Measurements from ENCODE around the gene C16orf96.
"Not testable (repeated sequence)": the region's sequence is repeated elsewhere in the genome, so short reads cannot be mapped to it uniquely, and the experiment has no call there.

Gene C16orf96

GRCh38 chr16:4564661-4565267 is 8.6 kb downstream of the C16orf96 start:
- no peak for DNase-seq (ENCODE audit: low read depth in 1 of 2, low spot score in 1 of 2)

- DNase-seq (ENCODE audit: low read depth in 1 of 2, low spot score in 1 of 2), result no peak
These were observed 10.0 kb downstream of the C16orf96 start for GRCh38 chr16:4566144-4566543.

GRCh38 chr16:4570086-4570485 is 13.9 kb downstream of the C16orf96 start:
- no peak for DNase-seq (ENCODE audit: low read depth in 1 of 2, low spot score in 1 of 2)

GRCh38 chr16:4570688-4571321 is 14.7 kb downstream of the C16orf96 start:
- DNase-seq (ENCODE audit: low read depth in 1 of 2, low spot score in 1 of 2), result no peak

- DNase-seq (ENCODE audit: low read depth in 1 of 2, low spot score in 1 of 2), result no peak
These were observed 16.6 kb downstream of the C16orf96 start for GRCh38 chr16:4572715-4573114.

GRCh38 chr16:4573926-4574325 is 17.8 kb downstream of the C16orf96 start:
- DNase-seq (ENCODE audit: low read depth in 1 of 2, low spot score in 1 of 2), result not testable (repeated sequence)

GRCh38 chr16:4574919-4575705 is 19.0 kb downstream of the C16orf96 start:
- no peak for DNase-seq (ENCODE audit: low read depth in 1 of 2, low spot score in 1 of 2)

- DNase-seq (ENCODE audit: low read depth in 1 of 2, low spot score in 1 of 2), result no peak
These were observed 19.9 kb downstream of the C16orf96 start for GRCh38 chr16:4576008-4576407.

- DNase-seq (ENCODE audit: low read depth in 1 of 2, low spot score in 1 of 2), result no peak
These were observed 22.9 kb downstream of the C16orf96 start for GRCh38 chr16:4578961-4579530.

GRCh38 chr16:4580250-4580649 is 24.1 kb downstream of the C16orf96 start:
- DNase-seq (ENCODE audit: low read depth in 1 of 2, low spot score in 1 of 2), result no peak

GRCh38 chr16:4583906-4584305 is 27.8 kb downstream of the C16orf96 start:
- DNase-seq (ENCODE audit: low read depth in 1 of 2, low spot score in 1 of 2), result no peak

GRCh38 chr16:4586291-4586690 is 30.2 kb downstream of the C16orf96 start:
- DNase-seq (ENCODE audit: low read depth in 1 of 2, low spot score in 1 of 2), result no peak

- DNase-seq (ENCODE audit: low read depth in 1 of 2, low spot score in 1 of 2), result no peak
These were observed 32.2 kb downstream of the C16orf96 start for GRCh38 chr16:4588386-4588785.

GRCh38 chr16:4588961-4589360 is 32.8 kb downstream of the C16orf96 start:
- DNase-seq (ENCODE audit: low read depth in 1 of 2, low spot score in 1 of 2), result no peak

- no peak for DNase-seq (ENCODE audit: low read depth in 1 of 2, low spot score in 1 of 2)
These were observed 35.1 kb downstream of the C16orf96 start for GRCh38 chr16:4591191-4591590.

GRCh38 chr16:4591706-4592470 is 35.7 kb downstream of the C16orf96 start:
- DNase-seq (ENCODE audit: low read depth in 1 of 2, low spot score in 1 of 2), result no peak

- no peak for DNase-seq (ENCODE audit: low read depth in 1 of 2, low spot score in 1 of 2)
These were observed 36.9 kb downstream of the C16orf96 start for GRCh38 chr16:4593086-4593485.

- DNase-seq (ENCODE audit: low read depth in 1 of 2, low spot score in 1 of 2), result no peak
These were observed 38.6 kb downstream of the C16orf96 start for GRCh38 chr16:4594433-4595410.

GRCh38 chr16:4597174-4597573 is 41.0 kb downstream of the C16orf96 start:
- DNase-seq (ENCODE audit: low read depth in 1 of 2, low spot score in 1 of 2), result no peak

- no peak for DNase-seq (ENCODE audit: low read depth in 1 of 2, low spot score in 1 of 2)
These were observed 42.9 kb downstream of the C16orf96 start for GRCh38 chr16:4599037-4599436.
